Spleen (tissue), 11 donors: ENCODE measurements around the gene RAP1B. TPM values are rescaled to one million over a fixed set of nuclear protein-coding genes. Genes with fewer than 3 reads are reported as not detected.

Experiments
- DNase-seq: peaks from one replicate; pipeline ENCODE4 v3.0.0-alpha.2; 2020
- H3K27ac ChIP-seq, 8 donors: fragments of 200-600 bp; sonication (generic) in 7 of 8; 1 replicate in 4 of 8; 2 replicates in 4 of 8; pipeline versions ENCODE4 v1.5.0 to v1.8.0; 2016 to 2021; ENCODE audit warnings: inconsistent platforms in 4 of 8, mild to moderate bottlenecking in 4 of 8, moderate library complexity in 1 of 8
- H3K27me3 ChIP-seq, 7 donors: fragments of 200-600 bp; sonication (generic) in 6 of 7; replicated peaks in 1 of 7; 1 replicate in 4 of 7; 2 replicates in 3 of 7; pipeline versions ENCODE4 v1.5.0 to v1.8.0; 2016 to 2021; ENCODE audit warnings: inconsistent platforms in 3 of 7, mild to moderate bottlenecking in 1 of 7
- H3K36me3 ChIP-seq, 6 donors: fragments of 200-600 bp; sonication (generic) in 5 of 6; 1 replicate in 4 of 6; 2 replicates in 2 of 6; pipeline versions ENCODE4 v1.5.0 to v1.8.0; 2016 to 2021; ENCODE audit warnings: inconsistent platforms in 2 of 6
- H3K4me1 ChIP-seq, 6 donors: fragments of 200-600 bp; sonication (generic) in 5 of 6; 1 replicate in 3 of 6; 2 replicates in 3 of 6; pipeline versions ENCODE4 v1.5.0 to v1.8.0; 2016 to 2021; ENCODE audit warnings: inconsistent platforms in 3 of 6
- H3K4me3 ChIP-seq, 8 donors: fragments of 200-600 bp; sonication (generic) in 7 of 8; 1 replicate in 4 of 8; 2 replicates in 4 of 8; pipeline versions ENCODE4 v1.5.0 to v1.8.0; 2016 to 2021; ENCODE audit warnings: inconsistent platforms in 4 of 8, mild to moderate bottlenecking in 4 of 8, moderate library complexity in 2 of 8
- H3K9me3 ChIP-seq, 8 donors: fragments of 200-600 bp; sonication (generic) in 7 of 8; 1 replicate in 4 of 8; 2 replicates in 4 of 8; pipeline versions ENCODE4 v1.5.0 to v1.8.0; 2016 to 2021; ENCODE audit warnings: inconsistent platforms in 4 of 8
- POLR2A ChIP-seq, 3 donors: fragments of 450-650 bp; IDR thresholded peaks; one replicate each; pipeline ENCODE4 v1.5.1; 2017; ENCODE audit warnings: antibody characterized with exemption in 3 of 3, mild to moderate bottlenecking in 1 of 3
- POLR2AphosphoS5 ChIP-seq, 3 donors: sonication (generic); formaldehyde crosslinking; IDR thresholded peaks; one replicate each; pipeline ENCODE4 v1.5.1; 2017; ENCODE audit warnings: antibody characterized with exemption in 3 of 3
- WGBS, 5 donors: extraction: QIAGEN DNeasy Blood & Tissue Kit in 3 of 5; methylation state at CpG; one replicate each; pipeline versions ENCODE4 v1.1.5 to v1.1.7; 2013 to 2018; 5-methylcytosine and 5-hydroxymethylcytosine counted together
- intact Hi-C: fragments of 100-400 bp; cut with DNase I; formaldehyde crosslinking; loops from one replicate; pipeline ENCODE4 v1.15.0; 2023; ENCODE audit warnings: low total_unique reads
- polyA plus RNA-seq, 3 donors: library from polyadenylated mRNA; stranded (reverse); fragments of 200-250 nt; gene quantifications; one replicate each; pipeline ENCODE4 v1.2.1, GENCODE V29; 2013
- total RNA-seq, 7 donors: library from RNA; depleted of rRNA in 3 of 7; stranded (reverse); fragments of >200 nt in 3 of 7; fragmentation: NEBNext Ultra II Directional in 4 of 7; extraction: Animal tissue kit (Norgen Biotek cat#: 25700) in 4 of 7; gene quantifications; one replicate each; pipeline versions ENCODE4 v1.1.0 to v1.2.1, GENCODE V29; 2016 to 2021
- TF ChIP-seq, protein P1 (sequence below), 11 experiments: fragments of 200-600 bp in 7 of 11; fragments of 450-650 bp in 4 of 11; sonication (generic) in 4 of 11; IDR thresholded peaks in 8 of 11; conservative IDR thresholded peaks in 3 of 11; 1 replicate in 7 of 11; 2 replicates in 4 of 11; pipeline versions ENCODE4 v1.4.0 to v1.8.0; 2016 to 2021; ENCODE audit warnings: antibody characterized with exemption in 11 of 11, inconsistent platforms in 4 of 11, mild to moderate bottlenecking in 1 of 11
- donor health status: healthy with polysubstance abuse.
- donor health status: DM: no; HTN: no; CAD: no; lungs with moderate emphysema.
- donor health status: DM: no; HTN: no; CAD: no.
- donor health status: Bipolar disorder and iron deficiency.
- donor health status: healthy.
- donor health status: DM: no; HTN: no; CAD: no.
- donor health status: DM: yes; HTN: yes; CAD: no.

RAP1B gene
- total and polyA plus RNA-seq, 10 donors = 107 to 321 (median 235) TPM

GRCh38 chr12:68568922-68569569 lies 41.7 kb upstream of the RAP1B start:
- Histone ChIP-seq H3K4me1 (peaks cover 0 to 17% (median 4%) of the 10 kb centered on the region in 6 donors), H3K27ac (no peak overlapping the region), H3K27me3 (no peaks in the 10 kb centered on the region), H3K36me3 (no peaks in the 10 kb centered on the region), H3K9me3 (no peaks in the 10 kb centered on the region), H3K4me3 (no peak overlapping the region)
- TF ChIP-seq, protein P1, sequence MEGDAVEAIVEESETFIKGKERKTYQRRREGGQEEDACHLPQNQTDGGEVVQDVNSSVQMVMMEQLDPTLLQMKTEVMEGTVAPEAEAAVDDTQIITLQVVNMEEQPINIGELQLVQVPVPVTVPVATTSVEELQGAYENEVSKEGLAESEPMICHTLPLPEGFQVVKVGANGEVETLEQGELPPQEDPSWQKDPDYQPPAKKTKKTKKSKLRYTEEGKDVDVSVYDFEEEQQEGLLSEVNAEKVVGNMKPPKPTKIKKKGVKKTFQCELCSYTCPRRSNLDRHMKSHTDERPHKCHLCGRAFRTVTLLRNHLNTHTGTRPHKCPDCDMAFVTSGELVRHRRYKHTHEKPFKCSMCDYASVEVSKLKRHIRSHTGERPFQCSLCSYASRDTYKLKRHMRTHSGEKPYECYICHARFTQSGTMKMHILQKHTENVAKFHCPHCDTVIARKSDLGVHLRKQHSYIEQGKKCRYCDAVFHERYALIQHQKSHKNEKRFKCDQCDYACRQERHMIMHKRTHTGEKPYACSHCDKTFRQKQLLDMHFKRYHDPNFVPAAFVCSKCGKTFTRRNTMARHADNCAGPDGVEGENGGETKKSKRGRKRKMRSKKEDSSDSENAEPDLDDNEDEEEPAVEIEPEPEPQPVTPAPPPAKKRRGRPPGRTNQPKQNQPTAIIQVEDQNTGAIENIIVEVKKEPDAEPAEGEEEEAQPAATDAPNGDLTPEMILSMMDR (IDR thresholded peaks at IDR 0.05 in 8 of 11, conservative IDR thresholded peaks at IDR 0.05 in 3 of 11) = no peak
- TF ChIP-seq POLR2AphosphoS5 (IDR thresholded peaks at IDR 0.05) (no peak), POLR2A (IDR thresholded peaks at IDR 0.05) (no peak)
- DNase-seq = no peak
- intact Hi-C loops = no loop called here
- 92 to 98% (median 96%) methylated on average over 3 of the region's 3 CpGs for WGBS, 5 donors

GRCh38 chr12:68572661-68573060 lies 38.0 kb upstream of the RAP1B start:
- peaks cover 0 to 7% (median 0%) of the 10 kb centered on the region in 6 donors for H3K4me1 ChIP-seq
- intact Hi-C loops = no loop called here
- DNase-seq = no peak
- no peak overlapping the region for H3K4me3 ChIP-seq
- TF ChIP-seq, protein P1 (IDR thresholded peaks at IDR 0.05 in 8 of 11, conservative IDR thresholded peaks at IDR 0.05 in 3 of 11) = no peak
- TF ChIP-seq POLR2AphosphoS5 (IDR thresholded peaks at IDR 0.05) (no peak), POLR2A (IDR thresholded peaks at IDR 0.05) (no peak)
- H3K36me3 ChIP-seq = no peaks in the 10 kb centered on the region
- H3K27me3 ChIP-seq = no peaks in the 10 kb centered on the region
- H3K9me3 ChIP-seq = no peaks in the 10 kb centered on the region
- no peak overlapping the region for H3K27ac ChIP-seq
- 83 to 91% (median 85%) methylated on average over 2 of the region's 2 CpGs for WGBS, 5 donors

GRCh38 chr12:68573406-68573805 lies 37.3 kb upstream of the RAP1B start:
- no peak for DNase-seq
- Histone ChIP-seq H3K4me3 (no peak overlapping the region), H3K9me3 (no peaks in the 10 kb centered on the region), H3K27me3 (no peaks in the 10 kb centered on the region), H3K4me1 (peaks cover 0 to 7% (median 0%) of the 10 kb centered on the region in 6 donors), H3K36me3 (no peaks in the 10 kb centered on the region), H3K27ac (no peak overlapping the region)
- intact Hi-C loops = no loop called here
- TF ChIP-seq POLR2A (IDR thresholded peaks at IDR 0.05) (no peak), POLR2AphosphoS5 (IDR thresholded peaks at IDR 0.05) (no peak)
- TF ChIP-seq, protein P1 (IDR thresholded peaks at IDR 0.05 in 8 of 11, conservative IDR thresholded peaks at IDR 0.05 in 3 of 11) = no peak
- 94 to 100% (median 95%) methylated on average over 1 of the region's 1 CpG for WGBS, 5 donors

DNA sequence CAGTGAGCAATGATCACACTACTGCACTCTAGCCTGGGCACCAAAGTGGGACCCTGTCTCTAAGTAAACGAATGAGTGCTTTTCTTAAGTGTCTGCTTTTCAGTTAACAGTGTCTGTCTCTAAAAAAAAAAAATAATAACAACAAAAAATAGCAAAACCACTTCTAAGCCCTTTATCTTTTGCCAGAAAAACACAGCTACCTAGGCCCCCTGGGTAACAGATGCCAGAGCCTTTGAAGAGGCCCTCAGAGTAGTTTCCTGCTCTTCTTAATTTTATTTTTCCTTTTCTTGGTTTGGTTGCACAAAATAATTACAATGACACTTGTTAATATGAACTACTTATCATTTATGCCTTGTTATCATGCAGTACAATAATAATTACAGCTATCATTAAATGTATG lies 32.8 kb upstream of the RAP1B start:
- H3K27ac ChIP-seq = no peak overlapping the region
- TF ChIP-seq, protein P1 (IDR thresholded peaks at IDR 0.05 in 8 of 11, conservative IDR thresholded peaks at IDR 0.05 in 3 of 11) = no peak
- TF ChIP-seq POLR2A (IDR thresholded peaks at IDR 0.05) (no peak), POLR2AphosphoS5 (IDR thresholded peaks at IDR 0.05) (no peak)
- H3K4me1 ChIP-seq = no peaks in the 10 kb centered on the region
- H3K27me3 ChIP-seq = no peaks in the 10 kb centered on the region
- 43 to 72% (median 50%) methylated on average over 1 of the region's 1 CpG for WGBS, 5 donors
- no peak overlapping the region for H3K4me3 ChIP-seq
- intact Hi-C loops = no loop called here
- no peak for DNase-seq
- no peaks in the 10 kb centered on the region for H3K36me3 ChIP-seq
- H3K9me3 ChIP-seq = no peaks in the 10 kb centered on the region
